PFSK-1 (cell line): ENCODE data around the gene CTIF.

Experiments used
- FOXP2 ChIP-seq: optimal IDR thresholded peaks from 2 replicates; pipeline ENCODE3; 2011; ENCODE audit warnings: borderline replicate concordance, control low read depth, inconsistent platforms; ENCODE audit not compliant: insufficient read depth; ENCODE audit errors: extremely low read length, extremely low read depth
- POLR2AphosphoS5 ChIP-seq: IDR thresholded peaks from 2 replicates; pipeline ENCODE4 v1.6.1; 2012; ENCODE audit warnings: low read depth, mild to moderate bottlenecking, control low read depth, low read length, moderate library complexity
- SIN3A ChIP-seq: IDR thresholded peaks from 2 replicates; pipeline ENCODE4 v1.6.1; 2012; ENCODE audit warnings: mild to moderate bottlenecking, low read length, moderate library complexity, borderline replicate concordance; ENCODE audit not compliant: insufficient read depth
- TAF1 ChIP-seq: IDR thresholded peaks from 2 replicates; pipeline ENCODE4 v1.6.1; 2012; ENCODE audit warnings: low read length, control low read depth, borderline replicate concordance; ENCODE audit not compliant: insufficient read depth
- TF ChIP-seq, protein P1 (sequence below), 2 experiments: IDR thresholded peaks; 2 replicates each; pipeline versions ENCODE4 v1.6.1 to v1.8.0; 2011 to 2012; ENCODE audit warnings: low read depth in 2 of 2, low read length in 2 of 2, control low read depth in 1 of 2, inconsistent platforms in 1 of 2, mild to moderate bottlenecking in 1 of 2, moderate library complexity in 1 of 2; ENCODE audit not compliant: insufficient read depth in 1 of 2

CTIF gene

DNA sequence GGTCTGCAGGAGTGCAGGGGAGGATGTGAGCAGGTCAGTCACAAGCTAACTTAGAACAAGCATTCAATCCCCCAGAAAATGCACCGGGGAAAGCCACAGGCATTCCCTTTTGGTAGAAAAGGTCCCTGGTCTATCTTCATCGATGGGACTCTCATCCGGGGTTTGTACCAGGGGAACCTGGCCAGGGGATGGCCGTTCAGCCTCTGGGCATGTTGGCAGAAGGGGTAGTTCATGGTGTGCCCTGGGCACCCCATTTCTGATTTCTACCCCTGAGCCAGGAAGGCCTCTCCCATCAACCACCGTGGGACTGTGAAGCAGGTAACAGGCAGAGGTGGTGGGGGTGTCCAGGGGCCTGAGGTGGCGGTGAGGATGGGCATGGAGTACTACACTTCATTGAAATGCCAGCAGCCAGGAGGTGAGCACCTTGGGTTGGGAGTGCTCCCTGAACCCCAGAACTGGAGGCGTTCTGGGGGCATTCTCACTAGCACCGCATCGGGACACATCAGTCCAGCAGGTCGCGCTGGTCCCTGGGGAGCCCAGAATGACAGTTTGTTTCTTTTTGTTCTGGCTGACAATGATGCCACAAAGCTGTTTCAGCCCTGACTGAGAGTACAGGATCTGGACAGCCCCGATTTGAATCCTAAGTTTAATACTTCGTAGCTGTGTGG is 239.6 kb downstream of the CTIF start:
- TF ChIP-seq FOXP2 (no peak), POLR2AphosphoS5 (no peak), SIN3A (no peak), TAF1 (no peak)
- TF ChIP-seq, protein P1, sequence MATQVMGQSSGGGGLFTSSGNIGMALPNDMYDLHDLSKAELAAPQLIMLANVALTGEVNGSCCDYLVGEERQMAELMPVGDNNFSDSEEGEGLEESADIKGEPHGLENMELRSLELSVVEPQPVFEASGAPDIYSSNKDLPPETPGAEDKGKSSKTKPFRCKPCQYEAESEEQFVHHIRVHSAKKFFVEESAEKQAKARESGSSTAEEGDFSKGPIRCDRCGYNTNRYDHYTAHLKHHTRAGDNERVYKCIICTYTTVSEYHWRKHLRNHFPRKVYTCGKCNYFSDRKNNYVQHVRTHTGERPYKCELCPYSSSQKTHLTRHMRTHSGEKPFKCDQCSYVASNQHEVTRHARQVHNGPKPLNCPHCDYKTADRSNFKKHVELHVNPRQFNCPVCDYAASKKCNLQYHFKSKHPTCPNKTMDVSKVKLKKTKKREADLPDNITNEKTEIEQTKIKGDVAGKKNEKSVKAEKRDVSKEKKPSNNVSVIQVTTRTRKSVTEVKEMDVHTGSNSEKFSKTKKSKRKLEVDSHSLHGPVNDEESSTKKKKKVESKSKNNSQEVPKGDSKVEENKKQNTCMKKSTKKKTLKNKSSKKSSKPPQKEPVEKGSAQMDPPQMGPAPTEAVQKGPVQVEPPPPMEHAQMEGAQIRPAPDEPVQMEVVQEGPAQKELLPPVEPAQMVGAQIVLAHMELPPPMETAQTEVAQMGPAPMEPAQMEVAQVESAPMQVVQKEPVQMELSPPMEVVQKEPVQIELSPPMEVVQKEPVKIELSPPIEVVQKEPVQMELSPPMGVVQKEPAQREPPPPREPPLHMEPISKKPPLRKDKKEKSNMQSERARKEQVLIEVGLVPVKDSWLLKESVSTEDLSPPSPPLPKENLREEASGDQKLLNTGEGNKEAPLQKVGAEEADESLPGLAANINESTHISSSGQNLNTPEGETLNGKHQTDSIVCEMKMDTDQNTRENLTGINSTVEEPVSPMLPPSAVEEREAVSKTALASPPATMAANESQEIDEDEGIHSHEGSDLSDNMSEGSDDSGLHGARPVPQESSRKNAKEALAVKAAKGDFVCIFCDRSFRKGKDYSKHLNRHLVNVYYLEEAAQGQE (IDR thresholded peaks at IDR 0.05; ENCODE audit: insufficient read depth in 1 of 2, low read depth in 2 of 2, low read length in 2 of 2) = no peak

DNA sequence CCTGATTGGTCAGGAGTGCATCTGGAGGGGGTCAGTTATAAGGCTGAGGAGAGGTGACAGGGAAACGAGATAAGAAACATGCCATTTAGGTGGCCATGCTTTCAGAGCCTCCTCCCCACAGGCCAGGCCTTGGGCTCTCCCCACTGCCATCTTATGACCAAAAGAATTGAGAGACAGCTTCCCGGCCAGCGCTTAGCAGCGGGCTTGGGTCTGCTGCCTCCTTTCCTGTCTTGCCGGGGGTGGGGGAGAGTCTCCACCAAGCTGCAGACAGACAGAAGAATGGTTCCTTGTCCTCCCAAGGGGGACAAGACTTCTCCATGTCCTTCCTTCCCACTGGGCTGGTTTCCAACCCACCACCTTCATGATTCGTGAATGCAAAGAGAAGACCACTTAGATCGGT is 240.6 kb downstream of the CTIF start:
- TF ChIP-seq TAF1 (no peak), POLR2AphosphoS5 (no peak), SIN3A (no peak)

DNA sequence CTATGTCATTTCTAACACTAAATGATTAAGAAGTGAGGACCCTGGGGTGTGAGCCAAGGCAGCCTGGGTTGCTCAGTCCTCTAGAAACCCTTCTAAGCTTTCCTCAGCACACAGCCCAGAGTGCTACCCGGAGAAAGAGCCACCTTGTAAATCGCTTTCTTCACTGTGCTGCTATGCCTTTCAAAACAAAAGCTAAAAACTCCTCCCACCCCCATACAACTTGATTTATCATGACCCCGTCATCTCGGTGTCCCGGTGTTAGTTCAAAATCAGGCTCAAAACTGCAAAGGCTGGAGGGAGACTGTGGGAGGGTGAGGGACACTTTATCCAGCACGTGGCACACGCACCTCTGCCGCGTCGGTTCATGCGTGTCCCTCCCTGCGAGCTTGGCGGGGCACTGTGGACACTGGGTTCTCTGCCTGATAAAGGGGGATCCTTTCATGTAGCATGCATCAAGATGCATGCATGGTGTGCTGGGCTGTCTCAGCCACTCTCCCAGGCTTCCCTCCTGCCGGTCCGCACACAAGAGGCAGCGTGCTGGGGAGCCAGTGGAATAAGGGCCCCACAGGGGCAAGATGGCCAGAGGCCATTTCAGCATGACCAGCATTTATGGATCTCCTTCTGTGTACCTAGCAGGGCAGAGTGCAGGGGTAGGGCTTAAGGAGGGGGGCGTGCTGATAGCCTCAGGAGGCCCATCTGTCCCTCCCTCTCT is 241.5 kb downstream of the CTIF start:
- TF ChIP-seq TAF1 = no peak
- no peak for TF ChIP-seq POLR2AphosphoS5
- no peak for TF ChIP-seq FOXP2
- TF ChIP-seq SIN3A = no peak
- TF ChIP-seq, protein P1 (IDR thresholded peaks at IDR 0.05; ENCODE audit: insufficient read depth in 1 of 2, low read depth in 2 of 2, low read length in 2 of 2) = no peak

DNA sequence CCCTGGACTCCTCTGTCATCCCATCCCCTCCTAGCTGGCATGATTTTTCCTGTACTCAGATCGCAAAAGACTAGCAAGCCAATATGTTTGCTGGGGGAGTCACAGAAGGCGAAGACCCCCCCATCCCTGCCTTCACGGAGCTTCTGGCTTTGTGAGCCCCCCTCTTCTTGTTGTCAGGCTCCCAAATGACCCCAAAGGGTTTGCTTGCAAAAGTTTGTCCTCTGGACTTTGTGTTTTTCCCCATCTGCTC is 242.0 kb downstream of the CTIF start:
- TF ChIP-seq TAF1 (no peak), FOXP2 (no peak), POLR2AphosphoS5 (no peak), SIN3A (no peak)
- TF ChIP-seq, protein P1 (IDR thresholded peaks at IDR 0.05; ENCODE audit: insufficient read depth in 1 of 2, low read depth in 2 of 2, low read length in 2 of 2) = no peak

DNA sequence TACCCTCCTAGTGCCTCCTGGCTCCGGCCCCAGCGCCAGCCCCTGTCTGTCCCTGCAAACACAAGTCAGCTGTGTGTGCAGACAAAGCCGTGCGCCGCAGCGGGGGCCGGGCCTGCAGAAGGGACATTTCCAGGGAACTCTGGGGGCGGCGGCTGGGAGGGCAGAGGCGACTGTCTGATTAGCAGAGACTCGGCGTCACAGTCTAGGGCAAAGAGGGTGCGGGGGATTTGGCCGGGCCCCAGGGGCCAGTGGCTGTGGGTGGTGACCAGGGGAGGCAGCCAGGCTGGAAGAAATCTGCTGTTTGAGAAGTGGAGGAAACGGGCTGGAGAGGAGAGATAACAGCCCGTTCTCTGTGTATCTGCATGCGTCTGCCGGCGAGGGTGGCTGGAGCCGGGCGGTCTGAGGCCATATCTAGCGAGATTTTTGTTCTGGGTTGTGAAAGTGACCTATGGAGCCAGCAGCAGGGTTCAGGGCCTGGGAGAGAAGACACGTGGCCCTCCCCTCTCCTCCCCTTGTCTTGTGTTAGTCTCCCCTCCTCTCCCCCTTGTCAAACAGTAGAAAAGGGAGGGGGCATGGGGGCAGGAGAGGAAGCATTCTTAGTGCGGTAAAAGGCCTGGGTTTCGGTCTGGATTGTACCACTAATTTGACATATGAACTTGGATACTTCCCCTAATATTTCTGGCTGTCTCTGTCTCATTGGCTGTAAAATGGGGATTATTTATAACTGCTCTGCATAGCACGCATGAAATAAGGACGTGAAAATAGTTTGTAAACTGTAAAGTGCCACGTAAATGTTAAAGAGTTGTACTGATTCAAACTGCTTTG is 242.5 kb downstream of the CTIF start:
- TF ChIP-seq FOXP2 (peak; percentile 21), TAF1 (no peak), SIN3A (no peak)
